KG1 (cell line): ENCODE measurements around the gene RNF169.
"Not testable (repeated sequence)": the region's sequence is repeated elsewhere in the genome, so short reads cannot be mapped to it uniquely, and the experiment has no call there.

Source experiments
- DNase-seq: peaks from one replicate; lab custom pipeline; 2025; lab: John Stamatoyannopoulos, UW

Gene RNF169

DNA sequence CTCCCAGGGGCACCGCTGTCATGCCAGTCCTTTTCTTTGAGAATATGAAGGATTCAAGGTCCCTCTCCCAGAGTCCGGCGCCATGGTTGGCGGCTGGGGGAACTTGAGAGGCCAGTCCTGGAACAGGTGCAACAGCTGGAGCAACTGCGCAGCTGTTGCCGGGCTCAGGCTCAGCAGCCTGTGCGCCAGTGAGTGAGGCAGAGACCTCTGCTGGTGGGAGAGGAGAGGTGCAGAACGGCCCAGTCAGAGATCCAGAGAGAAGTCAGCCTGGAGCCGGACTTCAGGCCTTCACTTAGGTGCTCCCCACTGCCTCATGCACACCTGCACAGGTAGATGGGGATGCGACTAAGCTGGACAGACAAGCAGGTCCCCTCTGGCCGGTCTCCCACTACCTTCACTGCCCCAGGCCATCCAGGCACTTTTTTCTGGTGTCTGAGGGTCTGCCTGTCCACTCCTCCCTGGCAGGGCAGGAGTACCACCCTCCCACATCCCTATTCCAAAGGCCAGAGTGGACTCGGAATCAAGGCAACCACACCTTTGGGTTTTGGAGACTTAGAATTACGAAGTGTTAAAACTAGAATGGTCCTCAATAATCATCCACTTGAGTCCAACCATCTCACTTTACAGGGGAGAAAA lies 22.0 kb upstream of the RNF169 start:
- no peak for DNase-seq

DNA sequence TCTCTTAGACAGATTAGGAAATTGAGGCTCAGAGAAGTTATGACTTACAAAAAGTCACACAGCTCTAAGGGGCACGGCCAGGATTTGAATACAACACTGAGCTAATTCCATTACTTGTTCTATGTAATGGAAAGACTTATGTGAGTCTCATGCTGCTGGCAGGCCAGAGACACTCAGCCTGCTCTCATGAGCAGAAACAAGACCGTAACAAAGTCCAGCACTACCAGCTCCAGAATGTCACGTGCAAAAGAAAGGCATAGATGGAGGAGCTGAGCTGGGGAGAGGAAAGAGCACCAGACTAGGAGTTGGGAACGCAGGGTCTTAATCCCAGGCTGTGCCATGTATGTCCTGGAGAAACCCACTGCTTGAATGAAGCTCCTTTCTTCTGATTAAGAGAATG lies 19.3 kb upstream of the RNF169 start:
- DNase-seq, result no peak

DNA sequence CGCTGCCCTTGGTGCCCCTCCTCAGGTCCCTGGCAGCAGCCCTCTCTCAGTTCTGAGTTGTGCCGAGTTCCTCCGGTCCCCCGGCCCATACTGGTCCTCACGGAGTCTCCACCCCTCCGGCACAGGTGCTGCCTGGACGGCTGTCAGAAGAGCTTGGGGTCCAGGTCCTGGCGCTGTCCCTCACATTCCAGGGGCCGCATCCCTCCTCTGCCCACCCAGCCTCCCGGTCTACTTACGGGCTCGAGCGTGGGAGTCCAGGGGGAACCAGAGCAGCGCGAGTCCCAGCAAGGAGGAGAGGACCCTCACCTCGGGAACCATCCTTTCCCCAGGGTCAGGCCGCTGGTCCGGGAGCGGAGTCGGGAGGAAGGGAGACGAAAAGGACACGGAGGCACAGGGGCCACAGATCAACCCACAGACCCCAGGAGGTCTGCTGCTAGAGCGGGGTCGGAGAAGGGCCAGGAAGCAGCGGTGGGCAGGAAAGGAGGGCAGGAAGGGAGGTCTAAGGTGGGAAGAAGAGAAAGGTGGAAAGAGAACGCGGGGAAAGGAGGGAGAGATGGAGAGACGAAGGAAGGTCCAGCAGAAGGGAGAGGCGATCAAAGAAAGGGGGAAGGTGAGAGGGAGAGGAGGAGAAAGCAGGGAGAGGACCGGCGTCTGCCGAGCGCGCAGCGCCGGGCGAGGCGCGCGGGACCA lies 17.9 kb upstream of the RNF169 start:
- no peak for DNase-seq

DNA sequence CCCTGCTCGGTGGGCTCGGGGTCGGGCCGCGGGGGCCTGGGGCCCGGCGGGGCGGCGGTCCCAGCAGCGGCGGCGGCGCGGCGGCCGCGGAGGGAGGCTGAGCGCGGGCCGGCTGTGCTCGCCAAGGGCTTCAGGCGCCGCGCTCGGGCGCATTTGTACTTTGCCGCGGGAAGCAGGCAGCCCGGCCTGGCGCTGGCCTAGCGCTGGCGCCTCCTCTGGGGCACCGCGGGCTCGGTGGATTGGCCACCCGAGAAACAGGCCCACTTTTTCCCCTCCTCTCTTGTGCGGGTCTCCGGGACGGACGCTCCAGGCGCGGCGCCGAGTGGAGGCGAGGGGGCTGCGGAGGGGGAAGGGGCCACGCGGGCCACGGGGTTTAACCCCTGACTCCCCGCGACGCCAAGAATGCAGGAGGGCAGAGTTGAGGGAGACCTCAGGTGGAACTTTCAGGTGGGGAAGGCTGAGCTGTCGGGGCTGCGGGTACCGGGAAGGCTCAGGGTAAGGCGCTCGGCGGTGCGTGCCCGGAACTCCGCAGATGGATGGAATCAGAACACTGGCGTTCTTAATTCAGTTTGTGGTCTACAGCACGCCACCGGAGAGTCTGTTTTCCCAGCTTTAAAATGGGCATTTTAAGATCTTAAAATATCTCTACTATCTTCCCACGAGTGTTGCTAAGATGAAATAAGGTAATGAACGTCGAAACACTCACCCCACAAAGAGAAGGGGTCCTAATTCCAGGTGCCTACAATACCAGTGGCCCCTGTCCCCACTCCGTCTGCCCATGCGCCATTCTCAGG lies 17.2 kb upstream of the RNF169 start, which contains the start of gene CHRDL2:
Gene CHRDL2, minus strand, starts transcription at position 126 of the 794 bp plus-strand sequence. CDS start 538 bp downstream, outside the sequence.
- no peak for DNase-seq

DNA sequence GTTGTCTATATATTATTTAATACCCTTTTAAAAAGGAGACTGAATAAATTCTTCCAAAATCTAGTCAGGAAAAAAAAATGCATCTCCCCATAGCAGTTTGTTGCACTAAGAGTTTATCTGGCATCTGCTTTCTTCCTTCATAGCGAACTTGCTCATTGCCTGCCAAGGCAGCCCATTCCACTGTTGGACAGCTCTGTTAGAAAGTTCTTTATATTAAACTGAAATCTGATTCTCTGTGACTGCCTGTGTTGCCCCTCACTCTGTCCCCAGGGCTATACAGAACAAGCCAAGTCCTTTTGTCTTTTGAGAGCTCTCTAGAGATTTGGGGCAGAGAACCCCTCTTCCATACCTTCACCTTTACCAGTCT lies 14.1 kb upstream of the RNF169 start:
- DNase-seq, result no peak

DNA sequence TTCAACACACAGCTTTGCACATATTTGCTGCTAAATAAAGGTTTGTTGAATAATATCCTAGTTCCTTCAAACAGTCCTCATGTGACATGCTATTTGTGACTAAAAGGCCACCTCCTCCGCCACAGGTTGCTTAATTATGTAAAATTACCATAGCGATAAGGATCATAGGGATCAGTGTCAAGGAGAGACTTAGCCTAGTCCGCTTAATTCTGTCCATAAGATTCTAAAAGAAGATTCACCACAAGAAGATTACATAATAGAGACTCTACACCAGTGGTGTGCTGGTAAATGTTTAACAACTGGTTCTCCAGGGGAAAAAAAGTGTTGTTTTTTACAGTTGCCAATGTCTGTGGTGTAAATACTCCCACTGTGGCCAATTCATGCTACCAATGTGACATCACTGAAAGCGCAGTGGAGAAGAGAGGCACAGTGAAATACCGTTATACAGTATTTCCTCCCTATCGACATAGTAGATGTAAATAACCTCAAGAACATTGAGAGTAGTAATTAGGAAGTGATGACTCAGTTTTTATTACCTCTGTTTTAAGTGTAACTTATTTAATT lies 13.2 kb upstream of the RNF169 start:
- DNase-seq, result no peak

DNA sequence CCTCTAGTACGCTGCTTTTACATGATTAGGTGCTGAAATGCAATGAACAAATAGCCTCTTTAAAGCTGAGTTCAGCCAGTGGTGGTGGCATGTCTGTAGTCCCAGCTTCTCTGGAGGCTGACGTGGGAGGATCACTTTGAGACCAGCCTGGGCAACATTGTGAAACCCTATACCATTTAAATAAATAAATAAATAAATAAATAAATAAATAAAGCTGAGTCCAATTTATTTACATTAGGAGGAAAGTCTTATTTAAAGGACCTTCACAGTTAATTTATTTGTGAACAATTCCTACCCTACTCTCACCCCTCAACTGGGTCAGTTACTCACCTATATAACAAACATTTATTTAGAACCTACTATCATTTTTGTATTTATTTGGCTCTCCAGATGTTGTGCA lies 12.6 kb upstream of the RNF169 start:
- no peak for DNase-seq

DNA sequence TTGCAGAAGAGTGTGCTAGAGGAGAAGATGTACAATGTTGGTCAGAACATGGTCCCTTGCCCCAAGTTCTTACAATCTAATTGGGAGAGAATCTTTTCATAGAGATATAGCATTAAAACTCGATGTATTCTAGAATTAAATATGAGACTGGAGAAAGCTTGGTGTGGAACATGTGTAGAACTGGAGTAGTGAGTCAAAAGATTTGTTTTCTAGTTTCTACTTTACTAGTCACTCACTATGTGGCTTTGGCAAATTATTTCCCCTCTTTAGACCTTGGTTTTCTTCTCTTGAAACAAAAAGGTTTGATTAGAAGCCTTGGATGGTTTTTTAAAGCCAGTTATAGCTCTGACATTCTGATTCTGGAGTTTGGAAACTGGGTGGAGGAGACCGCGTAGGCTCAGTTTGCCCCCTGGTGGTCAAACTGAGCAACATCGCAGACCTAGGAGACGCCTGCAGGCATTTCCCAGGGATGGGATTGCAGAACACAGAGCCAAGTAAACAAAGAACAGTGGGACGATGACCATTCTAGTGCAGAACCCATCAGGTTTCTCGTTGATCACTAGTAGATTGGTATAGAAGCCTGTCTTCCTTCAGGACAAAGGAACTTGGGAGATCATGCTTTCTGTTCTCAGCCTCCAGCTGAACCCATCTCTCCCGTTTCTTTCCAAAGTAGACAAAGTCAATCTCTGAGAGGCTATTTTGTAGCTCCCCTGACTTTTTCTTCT lies 8.9 kb upstream of the RNF169 start:
- DNase-seq, result peak; percentile 41

DNA sequence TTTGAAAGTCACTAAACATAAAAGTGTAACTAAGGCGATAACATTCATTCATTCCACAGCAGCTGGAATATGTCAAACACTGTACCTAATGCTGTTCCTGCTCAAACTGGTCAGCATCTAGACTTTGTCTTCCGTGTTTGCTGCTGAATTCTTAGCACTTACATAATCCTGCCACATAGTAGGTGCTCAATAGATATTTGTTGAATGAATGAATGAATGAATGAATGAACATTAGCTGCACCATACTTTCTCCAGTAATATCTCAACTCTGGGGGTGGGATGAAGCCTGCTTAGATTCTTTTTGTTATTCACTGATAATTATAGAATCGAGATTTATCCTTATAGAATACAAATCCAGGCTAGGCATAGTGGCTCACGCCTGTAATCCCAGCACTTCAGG lies 6.6 kb upstream of the RNF169 start:
- DNase-seq, result no peak

DNA sequence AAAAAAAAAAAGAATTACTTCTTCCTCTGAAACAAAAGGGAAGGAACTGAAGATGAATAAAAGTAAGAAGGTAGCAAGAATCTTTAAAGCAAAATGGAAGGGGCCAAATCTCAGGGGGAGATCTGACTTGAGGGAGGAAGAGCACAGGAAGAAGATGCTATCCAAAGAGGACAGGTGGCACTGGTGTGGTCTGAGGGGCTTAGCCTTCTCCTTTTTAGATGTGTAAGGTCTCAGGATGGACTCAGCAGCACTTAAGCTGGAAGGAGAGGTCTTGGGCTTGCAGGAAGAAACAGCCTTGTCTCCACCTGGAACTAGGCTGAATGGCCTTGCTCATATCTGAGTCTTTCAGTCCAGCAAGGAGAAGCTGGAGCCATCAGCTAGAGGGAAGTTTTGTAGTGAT lies 5.0 kb upstream of the RNF169 start:
- DNase-seq, result no peak

DNA sequence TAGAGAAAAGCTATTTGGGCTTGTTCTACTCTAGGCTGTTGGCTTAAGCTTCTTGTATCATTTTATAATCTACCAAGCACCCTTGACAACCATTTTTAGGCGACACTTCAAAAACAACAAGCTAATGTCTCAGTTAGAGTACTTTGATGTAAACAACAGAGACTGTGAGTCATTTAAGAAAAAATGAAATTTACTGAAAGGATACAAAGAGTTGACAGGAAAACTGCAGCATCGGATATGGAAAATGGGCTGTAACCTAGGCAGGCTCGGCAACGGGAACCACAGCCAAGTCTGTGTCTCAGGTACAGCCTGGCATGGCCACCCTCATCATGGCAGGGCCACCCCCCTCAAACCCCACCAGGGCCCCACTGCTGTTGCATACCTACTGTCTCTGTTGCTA lies 4.4 kb upstream of the RNF169 start:
- DNase-seq, result no peak

DNA sequence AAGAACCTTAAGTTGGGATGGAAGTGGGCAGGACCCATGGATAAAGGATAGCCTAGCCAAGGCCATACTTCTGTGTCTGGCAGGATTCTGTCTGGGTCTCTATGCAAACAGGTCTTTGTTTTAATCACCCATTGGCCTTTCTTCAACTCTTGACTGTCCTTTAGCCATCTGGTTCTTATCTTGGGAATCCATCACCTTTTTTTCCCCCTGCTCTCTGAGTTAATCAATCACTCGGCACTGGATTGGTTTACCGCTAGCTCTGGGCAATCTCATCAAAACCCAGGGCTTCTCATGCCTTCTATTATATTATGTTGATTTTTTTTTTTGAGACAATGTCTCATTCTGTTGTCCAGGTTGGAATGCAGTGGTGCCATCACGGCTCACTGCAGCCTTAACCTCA lies 1.8 kb upstream of the RNF169 start:
- DNase-seq, result no peak

DNA sequence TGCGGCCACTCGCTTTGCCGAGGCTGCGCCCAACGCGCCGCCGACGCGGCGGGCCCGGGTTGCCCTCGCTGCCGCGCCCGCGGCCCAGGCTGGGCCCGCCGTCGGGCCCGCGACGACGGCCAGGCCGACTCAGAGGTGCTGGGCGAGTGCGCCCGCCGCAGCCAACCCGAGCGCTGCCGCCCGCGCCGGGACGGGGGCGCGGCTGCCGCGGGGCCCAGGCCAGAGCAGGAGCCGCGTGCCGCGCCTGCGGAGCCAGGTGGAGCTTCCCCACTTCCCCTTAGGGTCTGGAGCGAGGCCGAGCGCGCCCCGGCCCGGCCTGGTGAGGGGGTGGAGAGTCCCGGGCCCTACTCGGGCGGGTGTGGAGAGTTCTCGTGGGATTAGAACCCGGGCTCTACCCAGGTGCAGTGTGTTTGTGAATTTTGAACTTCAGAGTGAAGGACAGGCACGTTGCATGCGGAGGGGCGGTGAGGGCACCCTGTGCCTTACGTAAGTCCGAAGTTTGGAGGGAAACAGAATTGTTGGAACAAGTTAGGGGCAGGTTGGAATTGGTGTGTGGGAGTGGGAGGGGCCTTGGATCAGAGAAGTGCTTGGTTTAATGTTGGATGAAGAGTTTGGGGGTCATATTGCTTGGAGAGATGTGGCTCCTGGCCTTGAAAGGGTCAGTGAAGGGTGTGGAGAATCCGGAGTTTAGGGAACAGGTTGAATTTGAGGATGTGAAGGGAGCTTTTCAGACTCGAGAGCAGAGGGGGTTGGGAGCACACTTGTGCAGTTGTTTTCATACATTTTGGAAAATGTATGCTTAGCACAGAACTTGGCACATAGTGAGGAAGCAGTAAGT lies 697 bp downstream of the RNF169 start:
- peak; percentile 48 for DNase-seq

DNA sequence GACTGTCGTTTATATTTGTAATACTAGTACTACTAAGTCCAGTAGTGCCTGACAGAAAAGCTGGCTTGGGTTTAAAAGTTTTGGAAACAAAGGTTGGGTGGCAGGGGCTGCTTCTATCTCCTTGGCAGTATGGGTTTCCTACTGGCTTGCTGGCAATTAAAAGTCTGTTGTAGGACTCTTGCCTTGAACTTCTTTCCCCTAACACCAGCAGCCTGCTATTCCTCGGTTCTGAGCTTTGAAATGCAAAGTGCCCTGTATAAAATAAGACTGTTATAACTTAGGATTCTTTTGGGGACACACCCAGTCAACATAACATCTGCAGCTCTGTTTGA lies 1.3 kb downstream of the RNF169 start:
- DNase-seq, result no peak

DNA sequence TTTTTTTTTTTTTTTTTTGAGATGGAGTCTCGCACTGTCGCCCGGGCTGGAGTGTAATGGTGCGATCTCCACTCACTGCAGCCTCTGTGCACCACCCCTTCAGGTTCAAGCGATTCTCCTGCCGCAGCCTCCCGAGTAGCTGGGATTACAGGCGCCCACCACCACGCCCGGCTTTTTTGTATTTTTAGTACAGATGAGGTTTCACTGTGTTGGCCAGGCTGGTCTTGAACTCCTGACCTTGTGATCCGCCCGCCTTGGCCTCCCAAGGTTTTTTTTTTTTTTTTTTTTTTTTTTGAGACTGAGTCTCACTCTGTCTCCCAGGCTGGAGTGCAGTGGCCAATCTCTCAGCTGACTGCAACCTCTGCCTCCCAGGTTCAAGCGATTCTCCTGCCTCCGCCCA lies 1.9 kb downstream of the RNF169 start:
- not testable (repeated sequence) for DNase-seq

DNA sequence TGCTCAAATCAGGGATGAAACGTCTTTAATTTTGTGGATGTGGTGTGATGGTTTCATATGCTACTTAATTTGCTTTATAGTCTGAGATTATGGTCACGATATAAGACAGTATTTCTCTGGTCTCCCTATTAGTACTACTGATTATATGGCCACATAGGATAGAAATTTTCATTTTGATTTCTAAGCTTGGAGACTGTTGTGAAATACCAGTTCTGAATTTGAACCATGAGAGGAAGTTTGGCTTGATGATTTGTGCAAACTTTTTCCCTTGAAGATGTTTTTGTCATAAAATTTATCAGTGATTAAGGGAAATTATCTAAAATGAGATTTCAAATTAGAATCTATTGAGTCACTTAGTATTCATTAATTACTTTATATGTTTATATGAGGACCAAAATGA lies 2.7 kb downstream of the RNF169 start:
- no peak for DNase-seq

DNA sequence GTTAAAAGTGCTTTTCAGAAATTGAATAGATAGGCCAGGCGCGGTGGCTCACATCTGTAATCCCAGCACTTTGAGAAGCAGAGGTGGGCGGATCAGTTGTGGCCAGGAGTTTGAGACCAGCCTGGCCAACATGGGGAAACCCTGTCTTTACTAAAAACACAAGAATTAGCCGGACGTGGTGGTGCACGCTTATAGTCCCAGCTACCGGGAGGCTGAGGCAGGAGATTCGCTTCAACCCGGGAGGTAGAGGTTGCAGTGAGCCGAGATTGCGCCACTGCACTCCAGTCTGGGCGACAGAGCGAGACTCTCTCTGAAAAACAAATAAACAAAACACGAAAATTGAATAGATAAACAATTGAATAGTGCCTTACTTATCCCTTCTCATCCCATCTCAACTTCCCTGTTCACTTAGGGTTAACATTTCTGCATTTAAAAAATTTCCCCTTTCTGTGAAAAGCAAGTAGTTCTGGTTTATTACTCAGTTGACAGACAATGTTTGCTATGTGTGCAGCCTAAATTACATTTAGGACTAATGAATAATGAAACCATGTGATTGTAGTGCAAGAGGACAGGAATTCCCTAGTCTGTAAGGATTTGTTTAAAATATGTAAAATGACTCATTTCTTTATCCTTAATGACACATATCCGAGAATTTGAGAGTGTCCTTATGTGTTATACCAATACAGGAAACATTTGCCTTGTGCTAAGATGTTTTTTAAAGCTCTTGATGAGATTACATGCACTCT lies 6.0 kb downstream of the RNF169 start:
- DNase-seq, result no peak

DNA sequence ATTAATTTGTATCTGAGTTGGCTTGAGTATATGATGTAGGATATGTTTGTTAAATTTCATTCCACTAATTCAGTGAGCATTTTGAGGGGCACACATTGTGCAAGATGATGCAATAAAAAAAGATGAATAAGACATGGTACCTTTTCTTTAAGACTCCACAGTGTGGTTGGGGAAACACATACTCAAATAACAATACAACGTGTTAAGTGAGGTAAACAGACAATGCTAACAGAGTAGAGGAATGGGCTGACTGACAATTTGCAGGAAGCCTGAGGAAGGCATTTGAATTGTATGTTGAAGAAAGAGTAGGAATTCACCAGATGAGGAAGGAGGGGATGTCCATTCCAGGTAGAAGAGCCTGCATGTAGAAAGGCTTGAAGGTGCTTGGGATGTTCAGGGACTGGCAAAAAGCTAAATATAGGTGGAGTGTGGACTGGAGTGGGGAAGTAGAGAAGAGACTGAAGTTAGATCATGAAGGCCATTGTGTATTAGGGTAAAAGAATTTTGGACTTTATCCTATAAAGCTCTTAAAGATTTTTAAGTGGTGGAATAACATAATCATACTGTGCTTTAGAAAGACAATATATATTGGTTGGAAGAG lies 6.8 kb downstream of the RNF169 start:
- DNase-seq, result no peak

DNA sequence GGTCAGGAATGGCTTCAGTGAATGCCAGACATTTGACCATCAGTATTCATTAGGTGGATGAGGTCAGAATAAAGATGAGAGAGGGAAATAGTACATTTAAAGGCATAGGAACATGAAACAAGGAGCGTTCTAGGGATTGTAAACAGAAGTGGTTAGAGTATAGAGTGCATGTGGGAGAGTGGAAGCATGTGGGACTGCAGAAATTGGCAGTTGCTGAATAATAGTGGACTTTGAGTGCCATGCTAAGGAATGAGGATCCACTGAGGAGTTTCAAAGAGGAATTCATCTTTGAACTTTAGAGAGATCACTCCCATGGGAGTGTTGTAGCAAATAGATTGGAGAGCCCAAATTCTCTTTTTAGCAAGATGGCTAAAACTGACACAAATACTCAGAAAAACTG lies 7.9 kb downstream of the RNF169 start:
- DNase-seq, result no peak

DNA sequence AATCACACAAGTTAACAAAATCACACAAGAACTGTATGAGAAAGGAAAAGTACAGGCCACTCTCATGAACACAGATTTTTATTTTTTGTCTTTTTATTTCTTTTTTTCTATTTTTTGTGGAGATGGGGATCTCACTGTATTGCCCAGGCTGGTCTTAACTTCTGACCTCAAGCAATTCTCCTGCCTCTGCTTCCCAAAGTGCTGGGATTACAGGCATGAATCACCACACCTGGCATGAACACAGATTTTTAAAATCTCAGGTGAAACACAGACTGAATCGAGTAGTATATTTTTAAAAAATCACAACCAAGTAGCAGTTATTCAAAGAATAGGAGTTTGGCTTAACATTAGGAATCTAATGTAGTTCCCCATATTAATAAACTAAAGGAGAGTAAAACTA lies 18.3 kb downstream of the RNF169 start:
- DNase-seq, result no peak
